GM10248 (cell line): Measurements from ENCODE around the gene IL1RAPL2.

ENCODE experiments used
- CTCF ChIA-PET: fragments of 300-600 bp; sonication (Branson Sonifier 250); formaldehyde crosslinking; extraction: SDS; loops from one replicate; lab custom pipeline; 2021; ENCODE audit warnings: antibody characterized with exemption; lab: Yijun Ruan, JAX
- POLR2A ChIA-PET: fragments of 350-650 bp; sonication (Branson Sonifier 250); formaldehyde crosslinking; extraction: SDS; loops from one replicate; lab custom pipeline; 2020; ENCODE audit warnings: antibody characterized with exemption; lab: Yijun Ruan, JAX
- DNase-seq: peaks from one replicate; pipeline ENCODE4 v3.0.0; 2012; ENCODE audit errors: extremely low spot score
- CTCF ChIP-seq: IDR thresholded peaks from 2 replicates; pipeline ENCODE4 v1.5.1; 2012; ENCODE audit warnings: mild to moderate bottlenecking, low read depth; ENCODE audit errors: extremely low read depth, missing control alignments, control extremely low read depth

IL1RAPL2 gene

GRCh38 chrX:104728456-104728855, 162.5 kb downstream of the IL1RAPL2 start:
- no peak for DNase-seq
- no peak for TF ChIP-seq CTCF
- ChIA-PET CTCF (no interaction called here), POLR2A (no interaction called here)

GRCh38 chrX:104742355-104742754, 176.4 kb downstream of the IL1RAPL2 start:
- no peak for DNase-seq
- TF ChIP-seq CTCF: no peak
- POLR2A ChIA-PET: no interaction called here
- CTCF ChIA-PET: no interaction called here

- CTCF ChIA-PET: no interaction called here
- TF ChIP-seq CTCF: no peak
- DNase-seq: no peak
- POLR2A ChIA-PET: no interaction called here
These were observed 179.2 kb downstream of the IL1RAPL2 start for GRCh38 chrX:104745152-104745551.

GRCh38 chrX:104749951-104750610, 184.1 kb downstream of the IL1RAPL2 start:
- ChIA-PET POLR2A (no interaction called here), CTCF (no interaction called here)
- TF ChIP-seq CTCF: no peak
- no peak for DNase-seq

GRCh38 chrX:104762641-104763040, 196.6 kb downstream of the IL1RAPL2 start:
- CTCF ChIA-PET: no interaction called here
- POLR2A ChIA-PET: no interaction called here
- no peak for TF ChIP-seq CTCF
- no peak for DNase-seq

GRCh38 chrX:104789784-104790183, 223.8 kb downstream of the IL1RAPL2 start:
- no peak for TF ChIP-seq CTCF
- no peak for DNase-seq
- ChIA-PET POLR2A (no interaction called here), CTCF (no interaction called here)

GRCh38 chrX:104795804-104796203, 229.8 kb downstream of the IL1RAPL2 start:
- ChIA-PET CTCF (no interaction called here), POLR2A (no interaction called here)
- DNase-seq: no peak
- TF ChIP-seq CTCF: no peak
